Stimulated activated CD8-positive, alpha-beta memory T cell treated with anti-CD3 and anti-CD28 coated beads, Interleukin-4, amount 100 ng/mL, for 48 hours (primary cell): Measurements from ENCODE around the gene SH3BP2.
"Not testable (repeated sequence)": the region's sequence is repeated elsewhere in the genome, so short reads cannot be mapped to it uniquely, and the experiment has no call there.

Source experiments
- DNase-seq: peaks from one replicate; pipeline ENCODE4 v3.0.0-alpha.2; 2020

SH3BP2 gene

DNA sequence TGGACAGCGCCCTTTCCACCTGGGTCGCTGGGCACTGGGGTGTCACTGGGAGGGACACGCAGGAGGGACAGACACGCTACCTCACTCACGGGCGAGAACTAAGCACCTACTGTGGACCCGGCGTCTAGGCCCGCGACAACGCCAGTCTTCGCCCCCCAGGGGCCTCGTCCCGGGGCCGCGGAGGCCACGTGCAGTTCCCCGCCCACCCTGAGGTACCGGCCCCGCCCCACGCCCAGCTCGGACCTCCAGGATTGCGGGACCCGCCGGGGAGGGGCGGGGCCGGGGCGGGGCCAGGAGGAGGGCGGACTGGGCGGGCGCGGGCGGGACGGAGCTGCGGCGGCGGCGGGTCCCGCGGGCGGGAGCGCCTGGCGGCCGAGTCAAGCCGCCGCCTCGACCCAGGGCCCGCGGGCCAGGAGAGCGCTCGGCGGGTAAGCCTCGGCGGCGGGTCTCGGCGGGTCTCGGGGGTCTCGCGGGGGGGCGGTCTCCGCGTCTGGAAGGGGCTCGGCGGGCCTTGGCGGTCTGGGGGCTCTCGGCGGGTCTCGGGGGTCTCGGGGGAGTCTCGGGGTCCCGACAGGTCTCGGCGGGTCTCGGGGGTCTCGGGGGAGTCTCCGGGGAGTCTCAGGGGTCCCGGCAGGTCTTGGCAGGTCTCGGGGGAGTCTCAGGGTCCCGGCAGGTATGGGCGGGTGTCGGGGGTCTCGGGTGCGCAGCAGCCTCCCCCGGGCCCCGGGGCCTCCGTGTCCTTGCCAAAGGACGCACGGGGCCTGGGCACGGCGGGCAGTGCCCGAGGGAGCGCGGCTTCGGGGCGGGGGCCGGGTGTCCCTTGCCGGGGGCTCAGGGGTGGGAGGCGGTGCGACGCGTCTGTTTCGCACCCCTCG lies at the start of gene SH3BP2:
Gene SH3BP2 (plus strand): TSS at position 375 of the 875 bp plus-strand sequence. CDS start 27,533 bp downstream, outside the sequence.
- DNase-seq: peak; percentile 87

DNA sequence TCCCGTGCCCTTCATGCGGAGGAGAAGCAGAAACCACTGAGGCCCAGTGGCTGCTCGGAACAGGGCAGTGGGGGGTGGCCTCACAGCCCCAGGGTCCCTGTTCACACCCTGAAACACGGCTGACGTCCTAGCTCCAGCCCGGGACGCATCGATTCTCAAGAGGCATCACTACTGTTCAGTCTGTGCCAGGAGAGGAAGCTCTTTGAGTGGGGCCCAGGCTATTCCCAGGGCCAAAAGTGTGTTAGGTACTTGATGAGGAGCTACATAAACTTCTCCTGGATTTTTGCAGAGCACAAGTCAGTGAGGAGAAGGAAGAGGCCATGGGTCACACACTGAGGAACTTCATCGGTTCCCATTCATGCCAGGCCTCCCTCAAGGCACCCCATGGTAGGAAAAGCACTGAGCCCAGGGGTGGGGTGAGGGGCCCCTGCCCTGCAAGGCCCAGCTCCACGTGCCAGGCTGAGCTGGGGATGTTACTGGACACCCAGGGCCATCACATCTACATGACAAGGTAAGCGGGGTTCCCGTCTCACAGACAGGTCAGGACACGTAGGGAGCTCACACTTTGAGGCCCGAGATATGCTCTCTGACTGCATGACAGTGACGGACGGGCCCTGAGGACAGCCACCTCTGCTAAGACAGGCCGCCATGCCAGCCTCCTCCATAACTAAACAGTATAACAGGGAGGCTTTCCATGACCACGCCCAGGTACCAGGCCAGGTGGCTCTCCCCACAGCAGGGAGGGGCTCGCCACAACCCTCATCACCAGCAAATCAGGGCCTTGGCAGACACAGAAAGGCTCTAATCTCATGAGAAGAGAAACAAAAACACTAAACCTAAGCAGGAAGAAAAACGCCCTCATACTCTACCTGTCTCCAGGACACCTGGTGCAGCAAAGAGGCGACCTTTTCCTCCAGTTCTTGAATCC lies 49.1 kb upstream of the SH3BP2 start:
- no peak for DNase-seq

GRCh38 chr4:2744576-2745270 lies 48.2 kb upstream of the SH3BP2 start:
- DNase-seq: no peak

DNA sequence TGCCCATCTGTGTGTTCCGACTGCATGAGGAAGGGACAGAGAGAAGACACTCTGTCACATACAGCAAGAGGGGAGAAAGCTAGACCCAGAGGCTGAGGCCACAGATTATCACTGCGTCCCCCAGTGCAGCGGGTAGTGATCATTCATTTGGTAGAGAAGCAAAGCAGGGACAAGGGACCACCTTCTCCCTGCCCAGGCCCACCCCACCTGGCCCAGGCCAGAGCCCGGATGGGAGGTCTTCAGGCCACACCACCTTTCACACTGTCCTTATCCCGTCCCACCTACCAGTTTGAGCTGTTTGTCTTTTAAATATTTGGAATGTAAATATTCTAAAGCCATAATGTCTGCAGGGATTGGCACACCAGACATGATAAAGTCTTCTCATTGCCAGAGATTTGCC lies 47.4 kb upstream of the SH3BP2 start:
- no peak for DNase-seq

DNA sequence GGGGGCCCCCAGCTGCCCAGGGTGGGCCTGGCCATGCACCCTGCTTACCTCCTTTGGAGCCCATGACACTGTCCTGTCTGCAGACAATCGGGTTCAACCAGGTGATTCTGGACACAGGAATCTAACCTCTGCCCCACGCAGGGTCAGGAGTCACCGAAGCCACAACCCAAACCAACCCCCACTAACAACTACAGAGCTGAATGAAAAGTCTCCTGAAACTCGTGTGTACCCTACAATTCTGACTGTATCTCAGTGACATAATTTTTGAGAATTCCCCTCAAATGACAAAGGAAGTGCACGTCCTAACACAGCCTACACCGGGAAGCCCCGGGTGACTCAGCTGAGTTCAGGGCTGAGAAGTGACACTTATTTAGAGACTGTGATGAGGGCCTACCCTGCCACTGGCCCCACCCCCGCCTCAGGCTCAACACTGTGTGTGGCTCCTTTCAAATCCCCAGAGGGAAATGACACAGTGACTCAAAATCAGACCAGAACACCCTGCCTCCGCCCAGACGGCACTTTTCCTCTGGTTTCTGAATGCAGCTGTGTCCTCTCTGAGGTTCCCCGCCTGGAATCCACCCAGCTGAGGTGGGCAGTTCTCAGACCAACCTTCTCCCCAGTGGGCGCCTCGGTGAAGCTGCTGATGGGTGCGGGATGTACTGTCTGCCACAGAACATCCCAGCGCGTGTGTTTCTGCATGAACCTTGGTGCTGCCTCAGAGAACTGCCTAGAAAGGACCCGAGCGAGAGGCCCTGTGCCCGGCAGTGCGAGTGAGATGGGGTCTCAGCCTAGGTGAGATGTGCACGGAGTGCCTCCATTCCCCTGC lies 46.7 kb upstream of the SH3BP2 start:
- peak; percentile 93 for DNase-seq

DNA sequence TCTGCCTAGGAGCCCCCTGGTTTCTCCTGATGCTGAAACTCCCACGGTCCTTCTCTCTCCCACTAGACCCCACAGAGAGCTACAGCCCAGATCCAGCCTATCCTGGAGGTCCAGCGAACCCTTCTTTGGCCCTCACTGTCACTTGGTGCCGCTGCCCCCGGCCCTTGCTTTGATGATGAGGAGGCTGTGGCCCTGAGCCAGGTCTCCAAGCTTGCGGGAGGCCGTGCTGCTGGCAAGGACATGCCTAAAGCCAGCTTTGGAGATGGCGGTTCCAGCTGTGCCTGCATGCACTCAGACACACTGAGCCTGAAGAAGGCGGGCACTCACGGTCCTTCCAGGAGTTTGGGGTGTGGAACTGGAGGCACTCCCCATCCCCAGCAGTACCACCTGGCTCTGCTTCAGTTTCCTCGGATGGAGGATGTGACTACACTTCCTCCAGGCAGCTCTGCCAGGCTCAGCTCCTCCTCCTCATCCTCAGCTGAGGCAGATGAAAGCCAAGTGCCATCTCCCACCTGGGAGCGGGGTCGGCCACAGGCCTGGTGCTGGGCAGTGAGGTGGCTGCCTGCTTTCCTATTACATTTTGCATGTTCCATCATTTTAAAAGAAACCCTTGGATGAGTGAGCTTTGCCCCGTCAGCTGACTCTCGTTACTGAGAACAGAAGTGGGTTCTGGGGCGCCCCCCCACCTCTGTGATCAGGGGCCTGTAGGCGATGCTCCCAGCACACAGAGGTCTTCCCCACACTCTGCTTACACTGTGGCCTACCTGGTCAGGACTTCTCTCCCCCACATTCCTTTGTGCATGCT lies 45.8 kb upstream of the SH3BP2 start:
- DNase-seq: no peak

DNA sequence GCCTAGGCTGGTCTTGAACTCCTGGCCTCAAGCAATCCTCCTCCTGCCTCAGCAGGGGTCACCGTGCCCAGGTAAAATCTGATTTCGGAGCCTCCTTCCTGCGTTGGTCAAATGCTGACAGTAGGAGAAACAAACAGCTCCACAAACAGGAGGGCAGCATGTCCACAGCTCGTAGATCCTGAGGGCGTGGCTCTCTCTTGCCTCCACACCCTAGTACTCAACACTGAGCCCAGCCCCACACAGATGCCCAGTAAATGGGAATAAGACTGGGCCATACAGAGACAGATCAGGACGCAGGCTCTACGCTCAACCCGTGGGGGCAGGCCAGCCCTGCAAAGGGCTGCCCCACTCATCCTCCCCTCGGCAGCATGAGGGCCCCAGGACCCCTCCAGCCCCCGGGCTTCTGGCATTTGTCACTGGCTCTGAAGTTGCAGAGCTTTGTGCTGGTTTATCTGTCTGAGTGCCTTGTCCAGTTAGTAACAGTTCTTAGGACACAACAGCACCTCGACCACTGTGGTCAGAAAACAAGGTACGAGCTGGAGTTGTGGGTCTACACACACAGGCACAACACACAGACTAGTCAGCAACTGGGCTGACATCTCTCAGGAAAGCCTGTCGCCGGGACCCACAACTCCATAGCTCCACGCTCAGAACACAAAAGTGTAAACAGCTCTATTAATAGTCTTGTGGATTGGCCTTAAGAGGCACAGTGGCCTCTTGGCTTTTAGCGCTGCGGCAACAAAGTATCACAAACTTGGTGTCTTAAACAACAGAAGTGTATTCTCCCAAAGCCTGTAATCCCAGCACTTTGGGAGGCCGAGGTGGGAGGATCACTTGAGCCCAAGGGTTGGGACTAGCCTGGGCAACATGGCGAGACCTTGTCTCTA lies 41.9 kb upstream of the SH3BP2 start:
- no peak for DNase-seq

DNA sequence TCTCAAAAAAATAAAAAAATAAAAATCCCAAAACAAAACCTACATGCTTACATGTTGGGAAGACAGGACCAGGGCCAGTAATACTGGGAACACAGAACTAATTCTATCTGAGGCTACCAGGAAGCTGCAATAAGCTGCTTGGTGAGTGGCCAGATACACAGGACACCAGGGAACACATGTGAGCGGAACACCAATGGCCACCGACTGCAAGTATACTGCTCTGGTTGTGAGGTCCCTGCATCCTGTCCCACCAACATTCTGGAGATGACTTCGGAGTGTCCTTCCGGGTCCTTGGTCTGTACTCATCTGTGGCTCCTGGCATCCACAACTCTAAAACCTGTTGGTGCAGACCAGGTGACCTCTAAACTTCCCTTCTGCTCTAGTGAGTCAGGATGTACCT lies 39.4 kb upstream of the SH3BP2 start:
- DNase-seq: no peak

- DNase-seq: no peak
Measured at GRCh38 chr4:2754848-2755819, 37.8 kb upstream of the SH3BP2 start.

GRCh38 chr4:2755821-2756690 lies 36.8 kb upstream of the SH3BP2 start, which contains the start of gene TNIP2:
TSS of gene TNIP2 (minus strand) at chr4:2756336. CDS start at chr4:2756289, 47 bp downstream.
- peak; percentile 82 for DNase-seq

DNA sequence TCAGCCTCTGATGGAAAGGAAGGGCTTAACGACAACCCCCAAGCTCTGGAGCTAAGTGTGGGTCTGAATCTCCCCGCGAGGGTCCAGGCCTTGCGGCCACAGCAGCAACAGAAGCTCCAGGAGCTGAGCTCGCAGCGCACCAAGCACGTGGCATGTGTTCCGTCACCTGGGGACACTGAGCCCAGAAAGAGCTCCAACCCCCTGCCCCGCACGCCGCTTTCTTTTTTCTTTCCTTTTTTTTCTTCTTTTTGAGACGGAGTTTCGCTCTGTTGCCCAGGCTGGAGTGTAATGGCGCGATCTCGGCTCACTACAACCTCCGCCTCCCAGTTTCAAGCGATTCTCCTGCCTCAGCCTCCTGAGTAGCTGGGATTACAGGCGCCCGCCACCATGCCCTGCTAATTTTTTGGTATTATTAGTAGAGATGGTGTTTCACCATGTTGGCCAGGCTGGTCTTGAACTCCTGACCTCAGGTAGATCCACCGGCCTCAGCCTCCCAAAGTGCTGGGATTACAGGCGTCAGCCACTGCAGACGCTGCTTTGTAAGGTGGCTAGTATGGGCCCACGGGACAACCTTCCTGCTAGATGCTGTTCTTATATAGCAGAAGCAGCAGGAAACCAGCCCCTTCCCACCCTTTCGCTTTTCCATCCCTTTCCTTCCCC lies 36.1 kb upstream of the SH3BP2 start:
- DNase-seq: no peak

DNA sequence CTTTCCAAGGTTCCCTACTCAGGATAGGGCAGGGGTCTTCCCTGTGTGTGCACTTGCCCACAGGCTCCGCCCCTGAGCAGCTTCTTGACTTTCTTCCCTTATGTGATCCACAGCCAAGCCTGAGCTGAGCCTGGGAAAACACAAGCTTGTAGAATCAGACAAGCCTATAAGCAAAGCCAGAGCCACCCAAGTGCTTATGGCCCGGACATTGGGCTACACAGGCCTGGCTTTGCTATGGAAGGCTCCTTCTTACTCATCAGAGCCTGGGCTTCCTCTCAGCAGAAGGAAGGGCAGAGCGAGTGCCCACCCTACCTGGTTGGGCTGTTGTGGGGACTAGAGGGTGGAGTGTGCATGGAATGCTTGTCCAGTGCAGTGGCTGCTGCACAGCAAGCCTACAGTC lies 35.5 kb upstream of the SH3BP2 start:
- DNase-seq: no peak

DNA sequence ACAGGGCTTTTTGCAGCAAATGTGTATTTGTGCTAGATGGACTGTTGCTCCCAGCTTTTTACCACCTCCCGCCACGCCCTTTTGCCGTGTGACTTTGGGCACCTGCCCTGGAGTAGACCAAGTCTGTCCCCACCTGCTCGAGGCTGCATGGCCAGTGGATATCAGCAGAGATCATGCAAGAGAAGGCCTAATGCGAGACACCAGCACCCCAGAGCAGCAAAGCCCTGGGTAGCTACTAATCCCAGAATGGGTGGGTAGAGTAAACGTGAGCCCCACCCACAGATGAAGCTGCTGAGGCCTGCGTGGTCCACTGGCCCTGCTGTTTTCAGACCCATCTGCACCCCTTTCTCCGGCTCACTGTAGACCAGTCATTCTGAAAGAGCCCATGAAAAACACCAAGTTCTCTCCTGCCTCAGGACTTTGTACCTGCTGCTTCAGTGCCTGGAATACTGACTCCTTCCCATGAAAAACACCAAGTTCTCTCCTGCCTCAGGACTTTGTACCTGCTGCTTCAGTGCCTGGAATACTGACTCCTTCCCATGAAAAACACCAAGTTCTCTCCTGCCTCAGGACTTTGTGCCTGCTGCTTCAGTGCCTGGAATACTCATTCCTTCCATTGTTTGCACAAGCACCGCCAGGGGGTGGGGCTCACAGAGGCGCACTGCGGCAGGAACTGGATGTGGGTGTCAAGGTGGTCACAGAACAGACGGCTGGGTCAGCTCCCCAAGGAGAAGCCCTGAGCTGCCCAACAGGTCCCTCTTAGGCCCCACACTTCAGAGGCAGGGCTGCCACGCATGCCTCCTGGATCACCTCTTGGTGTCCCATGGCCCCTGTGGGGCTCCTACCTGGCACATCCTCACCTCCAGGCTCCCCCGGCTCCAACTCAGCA lies 31.6 kb upstream of the SH3BP2 start:
- DNase-seq: peak; percentile 50

- DNase-seq: no peak
Measured at GRCh38 chr4:2762048-2762447, 30.8 kb upstream of the SH3BP2 start.

DNA sequence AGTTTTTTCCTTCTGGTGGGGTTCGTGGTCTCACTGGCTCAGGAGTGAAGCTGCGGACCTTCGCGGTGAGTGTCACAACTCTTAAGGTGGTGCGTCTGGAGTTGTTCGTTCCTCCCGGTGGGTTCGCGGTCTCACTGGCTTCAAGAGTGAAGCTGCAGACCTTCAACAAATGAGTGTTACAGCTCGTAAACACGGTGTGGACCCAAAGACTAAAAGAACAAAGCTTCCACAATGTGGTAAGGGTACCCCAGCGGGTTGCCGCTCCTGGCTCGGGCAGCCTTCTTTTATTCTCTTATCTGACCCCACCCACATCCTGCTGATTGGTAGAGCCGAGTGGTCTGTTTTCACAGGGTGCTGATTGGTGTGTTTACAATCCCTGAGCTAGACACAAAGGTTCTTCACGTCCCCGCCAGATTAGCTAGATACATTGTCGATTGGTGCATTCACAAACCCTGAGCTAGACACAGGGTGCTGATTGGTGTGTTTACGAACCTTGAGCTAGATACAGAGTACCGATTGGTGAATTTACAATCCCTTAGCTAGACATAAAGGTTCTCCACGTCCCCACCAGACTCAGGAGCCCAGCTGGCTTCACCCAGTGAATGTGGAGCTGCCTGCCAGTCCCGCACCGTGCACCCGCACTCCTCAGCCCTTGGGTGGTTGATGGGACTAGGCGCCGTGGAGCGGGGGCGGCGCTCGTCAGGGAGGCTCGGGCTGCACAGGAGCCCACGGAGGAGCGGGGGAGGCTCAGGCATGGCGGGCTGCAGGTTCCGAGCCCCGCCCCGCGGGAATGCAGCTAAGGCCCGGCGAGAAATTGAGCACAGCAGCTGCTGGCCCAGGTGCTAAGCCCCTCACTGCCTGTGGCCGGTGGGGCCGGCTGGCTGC lies 30.2 kb upstream of the SH3BP2 start:
- not testable (repeated sequence) for DNase-seq
